GM18498 (cell line): ENCODE measurements around the gene CTDNEP1.

ENCODE experiments used
- ATAC-seq: cut with Tn5 transposase; IDR thresholded peaks from one replicate; pipeline ENCODE4 v1.9.1; 2021; ENCODE audit warnings: mild to moderate bottlenecking, moderate library complexity; ENCODE audit not compliant: unreplicated experiment

CTDNEP1 gene

GRCh38 chr17:7280519-7281073, 29.1 kb upstream of the CTDNEP1 start:
- ATAC-seq, result peak; percentile 72

- no peak for ATAC-seq
Observed at GRCh38 chr17:7279448-7279847, 27.9 kb upstream of the CTDNEP1 start.

- no peak for ATAC-seq
Observed at GRCh38 chr17:7266784-7267183, 15.2 kb upstream of the CTDNEP1 start.

- ATAC-seq, result no peak
Observed at GRCh38 chr17:7263801-7264078, 12.2 kb upstream of the CTDNEP1 start.

GRCh38 chr17:7262935-7263800, 11.6 kb upstream of the CTDNEP1 start:
- no peak for ATAC-seq

- ATAC-seq, result no peak
Observed at GRCh38 chr17:7262192-7262934, 10.8 kb upstream of the CTDNEP1 start, which contains the start of gene CLDN7. CLDN7 (minus strand) TSS chr17:7262478; CDS start chr17:7262043, 435 bp downstream.

- no peak for ATAC-seq
Observed at GRCh38 chr17:7261379-7262191, 10.1 kb upstream of the CTDNEP1 start.

GRCh38 chr17:7260651-7261378, 9.3 kb upstream of the CTDNEP1 start:
- no peak for ATAC-seq

- ATAC-seq, result no peak
Observed at GRCh38 chr17:7260151-7260550, 8.6 kb upstream of the CTDNEP1 start.

- ATAC-seq, result no peak
Observed at GRCh38 chr17:7259555-7259889, 8.0 kb upstream of the CTDNEP1 start.

- no peak for ATAC-seq
Observed at GRCh38 chr17:7258731-7259554, 7.4 kb upstream of the CTDNEP1 start.

- no peak for ATAC-seq
Observed at GRCh38 chr17:7256766-7257456, 5.4 kb upstream of the CTDNEP1 start.

GRCh38 chr17:7254511-7254910, 3.0 kb upstream of the CTDNEP1 start:
- ATAC-seq, result no peak

GRCh38 chr17:7253082-7253481, 1.5 kb upstream of the CTDNEP1 start:
- no peak for ATAC-seq

GRCh38 chr17:7252176-7253043, 876 bp upstream of the CTDNEP1 start, which contains the start of gene ELP5:
ELP5 (plus strand) TSS chr17:7252215; CDS start chr17:7252551, 336 bp downstream.
- ATAC-seq, result peak; percentile 56

- no peak for ATAC-seq
Observed at GRCh38 chr17:7250695-7251627, 573 bp downstream of the CTDNEP1 start.

- ATAC-seq, result no peak
Observed at GRCh38 chr17:7249830-7250229, 1.7 kb downstream of the CTDNEP1 start.
